Measurements from ENCODE around the gene UBQLN4.

DNA sequence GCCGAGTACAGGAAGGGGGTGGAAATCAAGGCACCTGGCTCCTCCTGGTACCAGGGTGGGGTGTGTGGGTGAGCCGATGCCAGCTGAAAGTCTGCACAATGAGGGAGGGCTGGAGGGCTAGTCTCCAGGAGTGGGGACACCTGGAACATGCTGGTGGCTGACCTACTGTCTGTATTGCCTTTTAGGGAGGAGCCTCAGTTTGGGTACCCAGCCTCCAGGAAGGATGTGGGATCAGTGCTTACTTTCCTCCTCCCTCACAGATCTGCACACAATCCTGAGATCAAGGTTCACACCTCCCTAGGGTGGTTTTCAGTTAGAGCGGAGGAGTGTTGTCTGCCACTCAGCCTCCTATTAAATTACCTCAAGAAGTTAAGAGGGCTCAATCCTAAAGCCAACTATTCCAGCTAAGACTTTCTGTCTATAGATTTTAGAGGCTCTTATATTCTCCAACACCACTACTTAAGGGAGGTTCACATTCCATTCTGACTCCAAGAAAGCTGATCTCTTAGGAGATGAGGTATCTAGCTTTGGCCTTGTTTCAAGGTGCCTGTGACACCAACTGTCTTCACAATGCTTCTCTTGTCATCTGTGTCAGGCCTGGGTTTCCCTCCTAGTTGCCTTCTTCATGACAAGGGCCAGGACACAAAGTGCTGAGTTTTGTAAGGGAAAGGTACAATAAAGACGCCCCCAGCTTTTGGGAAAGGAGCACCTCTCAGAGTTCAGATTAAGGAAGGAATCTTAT lies 48.6 kb downstream of the UBQLN4 start:
- TF ChIP-seq CTCF (conservative IDR thresholded peaks at IDR 0.05) (no peak), EZH2 (IDR thresholded peaks at IDR 0.05; ENCODE audit: low read depth) (no peak)
